Fibroblast of villous mesenchyme (primary cell): ENCODE results near the gene GDPGP1. TPM values are rescaled to one million over a fixed set of nuclear protein-coding genes. Genes with fewer than 3 reads are reported as not detected.

Source experiments
- DNase-seq: peaks from one replicate; pipeline ENCODE4 v3.0.0-alpha.2; 2010; ENCODE audit warnings: low read depth
- H3K4me3 ChIP-seq: 2 replicates; pipeline ENCODE4 v1.5.1; 2011; ENCODE audit warnings: low read depth, mild to moderate bottlenecking, low read length
- CTCF ChIP-seq: IDR thresholded peaks from 2 replicates; pipeline ENCODE4 v1.5.1; 2012; ENCODE audit warnings: low read depth, mild to moderate bottlenecking, low read length; ENCODE audit not compliant: insufficient read depth
- total RNA-seq: library from RNA; depleted of rRNA; stranded (reverse); fragments of >200 nt; gene quantifications from 2 replicates; pipeline ENCODE4 v1.2.3, GENCODE V29; 2012

The GDPGP1 gene
- total RNA-seq, 1 donor, result 5.6 TPM

- peak overlapping the region; percentile 93 for H3K4me3 ChIP-seq
- no peak for DNase-seq
- TF ChIP-seq CTCF, result no peak
These were observed 30.7 kb downstream of the GDPGP1 start for GRCh38 chr15:90264671-90265070.

DNA sequence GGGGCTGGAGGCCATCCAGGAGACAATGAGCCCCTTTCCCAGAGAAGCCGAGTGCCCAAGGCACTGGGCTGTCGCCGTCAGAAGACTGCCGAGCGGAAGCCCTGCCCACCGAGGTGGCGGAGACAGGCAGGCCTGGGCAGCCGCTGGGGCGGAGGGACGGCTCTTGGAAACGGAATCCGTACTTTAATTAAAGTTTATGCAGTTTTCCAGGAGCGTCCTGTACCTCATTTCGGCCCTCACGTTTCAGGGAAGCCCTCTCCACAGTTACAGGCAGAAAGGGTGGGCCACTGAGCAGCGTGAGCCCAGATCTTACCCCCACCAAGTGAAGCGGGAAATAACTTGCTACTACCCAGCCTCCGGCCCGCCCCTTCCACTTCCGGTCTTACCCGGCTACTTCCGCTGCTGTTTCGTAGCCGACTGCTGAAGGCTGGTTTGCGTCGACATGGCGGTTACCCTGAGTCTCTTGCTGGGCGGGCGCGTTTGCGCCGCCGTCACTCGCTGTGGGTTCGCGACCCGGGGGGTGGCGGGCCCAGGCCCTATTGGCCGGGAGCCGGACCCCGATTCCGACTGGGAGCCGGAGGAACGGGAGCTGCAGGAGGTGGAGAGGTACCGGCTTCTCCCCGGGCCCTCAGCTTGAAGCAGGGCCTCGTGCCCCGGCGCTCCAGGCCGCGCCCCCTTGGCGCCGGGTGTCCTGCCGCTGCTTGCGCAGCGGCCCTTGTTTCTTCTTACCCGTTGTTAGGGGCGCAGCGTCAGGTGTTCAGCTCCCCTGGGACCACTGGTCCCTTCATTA, 31.5 kb downstream of the GDPGP1 start, which contains the start of gene NGRN:
Gene NGRN (plus strand): TSS at position 402 of the 790 bp plus-strand sequence. CDS start 41 bp downstream, at position 443.
- peak within 1 kb of the TSS; percentile 93 for H3K4me3 ChIP-seq
- DNase-seq, result peak; percentile 91
- TF ChIP-seq CTCF, result no peak

GRCh38 chr15:90266061-90266431, 32.0 kb downstream of the GDPGP1 start:
- H3K4me3 ChIP-seq, result peak overlapping the region; percentile 93
- TF ChIP-seq CTCF, result no peak
- DNase-seq, result peak; percentile 37

GRCh38 chr15:90266485-90266884, 32.5 kb downstream of the GDPGP1 start:
- DNase-seq, result peak; percentile 44
- peak overlapping the region; percentile 93 for H3K4me3 ChIP-seq
- no peak for TF ChIP-seq CTCF

DNA sequence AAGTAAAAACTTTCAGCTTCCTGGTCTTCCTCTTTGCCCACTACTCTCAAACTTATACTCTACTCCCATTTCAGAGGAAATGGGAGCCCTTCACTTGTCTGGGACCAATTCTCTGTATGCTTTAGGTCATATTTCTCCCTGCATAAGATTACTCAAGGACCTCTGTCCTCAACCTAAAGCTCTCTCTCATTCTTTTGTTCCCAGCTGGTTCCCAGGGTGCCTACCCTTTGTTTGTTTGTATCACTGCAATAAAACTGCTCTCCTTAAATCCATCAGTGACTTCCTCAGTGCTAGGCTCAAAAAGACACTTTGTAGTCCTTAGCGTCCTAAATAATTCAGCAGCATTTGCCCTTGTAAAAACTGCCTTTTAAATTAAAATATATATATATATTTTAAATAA, 34.4 kb downstream of the GDPGP1 start:
- no peak overlapping the region for H3K4me3 ChIP-seq
- no peak for TF ChIP-seq CTCF
- DNase-seq, result no peak

DNA sequence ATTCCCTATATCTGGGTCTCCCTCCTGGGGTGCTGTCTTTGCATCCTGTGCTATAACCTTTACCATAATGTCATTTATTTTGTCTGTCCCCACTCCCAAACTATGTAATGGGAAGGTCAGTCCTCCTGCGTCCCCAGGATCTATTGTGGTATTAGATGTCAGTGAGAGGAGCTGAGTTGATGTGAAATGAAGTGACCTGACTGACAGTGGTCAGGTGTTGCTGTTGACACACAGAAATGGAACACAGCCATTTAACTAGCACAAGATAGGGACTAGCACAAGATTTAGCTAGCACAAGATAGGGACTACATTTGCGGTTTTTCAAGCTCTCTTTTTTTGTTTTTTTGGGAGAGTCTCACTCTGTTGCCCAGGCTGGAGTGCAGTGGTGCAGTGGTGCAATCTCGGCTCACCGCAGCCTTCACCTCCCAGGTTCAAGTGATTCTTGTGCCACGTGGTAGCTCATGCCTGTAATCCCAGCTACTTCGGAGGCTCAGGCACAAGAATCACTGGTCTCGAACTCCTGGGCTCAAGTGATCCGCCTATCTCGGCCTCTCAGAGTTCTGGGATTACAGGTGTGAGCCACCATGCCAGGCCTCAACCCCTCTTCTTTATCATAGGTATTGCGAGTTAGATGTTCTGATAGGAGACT, 36.6 kb downstream of the GDPGP1 start:
- TF ChIP-seq CTCF, result no peak
- no peak for DNase-seq
- H3K4me3 ChIP-seq, result no peak overlapping the region
